Stimulated activated CD4-positive, alpha-beta T cell treated with anti-CD3 and anti-CD28 coated beads, Interleukin-15, amount 100 ng/mL, for 24 hours (primary cell): Measurements from ENCODE around the gene GALNT9.
A peak's percentile ranks its signal among the peaks of the same experiment; 100 is the strongest.
"Not testable (repeated sequence)": the region's sequence is repeated elsewhere in the genome, so short reads cannot be mapped to it uniquely, and the experiment has no call there.

Experiments
- DNase-seq: peaks from one replicate; pipeline ENCODE4 v3.0.0-alpha.2; 2020

Gene GALNT9

DNA sequence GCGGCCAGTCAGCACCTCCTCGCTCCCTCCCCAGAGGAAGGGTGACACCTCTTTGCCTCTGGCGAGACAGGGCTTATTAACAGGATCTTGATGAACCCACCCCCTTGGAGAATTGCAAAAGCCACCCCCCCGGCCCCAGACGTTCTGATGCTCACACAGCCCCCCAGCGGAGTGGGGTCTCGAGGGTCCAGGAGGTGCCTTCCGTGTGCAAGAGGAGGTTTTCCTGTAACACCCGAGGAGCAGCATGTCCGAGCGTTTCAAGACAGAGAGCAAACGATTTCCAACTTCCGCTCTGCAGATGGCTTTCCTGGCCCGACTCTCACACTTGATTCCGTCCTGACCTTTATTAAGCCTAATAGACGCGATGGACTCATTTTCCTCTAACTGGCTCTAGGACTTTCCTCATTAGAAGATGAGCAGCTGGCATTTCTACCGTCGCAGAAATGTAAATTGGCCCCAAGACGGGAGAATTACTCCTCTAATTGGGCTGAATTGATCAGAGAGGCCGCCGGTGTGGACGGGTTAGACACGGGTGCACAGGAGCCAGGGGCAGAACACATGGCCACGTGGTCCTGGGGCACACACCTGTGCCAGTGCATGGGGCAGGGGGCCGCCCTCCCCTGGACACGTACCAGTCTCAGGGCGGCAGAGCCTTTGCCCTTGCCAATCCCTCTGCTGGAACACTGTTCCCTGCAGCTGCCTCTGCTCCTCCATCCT, 100.8 kb downstream of the GALNT9 start:
- no peak for DNase-seq

DNA sequence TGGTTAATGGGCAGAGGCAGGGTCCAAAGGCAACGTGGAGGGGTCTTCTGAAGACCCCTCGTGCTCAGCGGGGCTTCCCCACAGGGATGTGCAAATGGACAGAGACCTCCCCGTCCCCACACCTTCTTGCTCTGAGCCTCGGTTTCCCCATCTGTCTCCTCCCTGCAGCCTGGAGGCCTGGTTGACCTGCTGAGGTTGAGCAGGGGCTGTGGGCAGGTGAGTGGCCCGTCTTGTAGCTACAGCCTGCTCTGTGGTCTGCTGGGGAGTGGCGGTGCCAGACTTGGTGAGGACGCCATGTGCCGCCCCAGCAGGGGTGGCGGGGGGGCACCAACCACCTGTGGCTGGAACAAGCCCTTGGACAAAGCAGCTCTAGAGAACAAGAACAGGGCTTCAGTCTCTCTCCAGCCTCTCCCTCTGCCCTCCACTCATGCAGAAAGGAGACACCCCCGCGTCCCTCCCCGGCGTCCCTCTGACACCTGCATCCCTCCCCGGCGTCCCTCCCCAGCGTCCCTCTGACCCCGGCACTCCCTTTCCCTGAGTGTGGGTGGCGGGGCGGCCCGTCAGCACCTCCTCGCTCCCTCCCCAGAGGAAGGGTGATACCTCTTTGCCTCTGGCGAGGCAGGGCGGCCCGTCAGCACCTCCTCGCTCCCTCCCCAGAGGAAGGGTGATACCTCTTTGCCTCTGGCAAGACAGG, 101.5 kb downstream of the GALNT9 start:
- no peak for DNase-seq

DNA sequence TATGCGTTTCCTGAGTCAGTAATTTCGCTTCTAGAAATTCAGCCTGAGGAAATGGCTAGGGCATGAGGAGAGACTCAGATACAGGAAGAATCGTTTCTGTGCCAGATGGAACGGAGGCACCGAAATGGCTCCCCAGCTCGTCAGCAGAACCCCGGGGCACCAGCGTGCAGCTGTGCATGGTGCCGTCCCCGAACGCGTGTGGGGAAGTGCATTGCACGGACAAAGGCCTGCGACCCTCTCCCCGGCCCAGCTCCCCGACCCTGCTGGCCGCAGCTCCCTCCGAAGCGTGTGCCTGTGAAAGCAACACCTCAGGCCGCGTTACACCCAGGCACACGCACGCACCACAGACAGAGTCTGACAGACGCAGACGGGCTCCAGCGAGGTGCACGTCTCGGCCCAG, 102.3 kb downstream of the GALNT9 start:
- no peak for DNase-seq

DNA sequence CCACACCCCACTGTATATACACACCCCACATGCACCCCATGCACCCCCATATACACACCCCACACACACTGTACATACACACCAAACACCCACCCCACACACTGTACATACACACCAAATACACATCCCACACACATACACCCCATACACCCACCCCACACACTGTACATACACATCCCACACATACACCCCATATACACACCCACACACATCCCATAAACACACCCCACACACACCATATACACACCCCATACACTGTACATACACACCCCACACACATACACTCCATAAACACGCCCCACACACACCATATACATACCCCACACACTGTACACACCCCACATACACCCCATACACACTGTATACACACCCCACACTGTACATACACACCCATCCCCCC, 102.8 kb downstream of the GALNT9 start:
- no peak for DNase-seq

DNA sequence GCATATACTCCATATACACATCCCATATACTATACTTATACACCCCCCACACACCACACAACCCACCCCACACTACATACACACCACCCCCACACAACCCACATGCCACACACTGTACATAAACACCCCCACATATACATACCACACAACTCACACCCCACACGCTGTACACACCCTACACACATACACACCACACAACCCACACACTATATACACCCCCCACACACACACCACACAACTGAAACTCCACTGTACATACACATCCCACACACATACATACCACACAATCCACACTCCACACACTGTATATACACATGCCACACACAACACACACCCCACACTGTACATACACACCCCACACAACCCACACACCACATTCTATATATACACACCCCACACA, 104.2 kb downstream of the GALNT9 start:
- no peak for DNase-seq

DNA sequence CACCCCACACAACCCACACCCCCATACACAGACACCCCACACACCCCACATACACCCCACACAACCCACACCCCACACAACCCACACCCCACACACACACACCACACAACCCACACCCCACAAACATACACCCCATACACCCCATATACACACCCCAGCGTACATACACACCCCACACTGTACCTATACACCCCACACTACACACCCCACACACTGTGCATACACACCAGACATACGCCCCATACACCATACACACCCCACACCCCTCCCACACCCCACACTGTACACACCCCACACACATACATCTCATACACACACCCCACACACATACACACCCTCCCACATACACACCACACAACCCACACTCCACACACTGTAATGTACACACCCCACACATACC, 104.9 kb downstream of the GALNT9 start:
- DNase-seq, result no peak

DNA sequence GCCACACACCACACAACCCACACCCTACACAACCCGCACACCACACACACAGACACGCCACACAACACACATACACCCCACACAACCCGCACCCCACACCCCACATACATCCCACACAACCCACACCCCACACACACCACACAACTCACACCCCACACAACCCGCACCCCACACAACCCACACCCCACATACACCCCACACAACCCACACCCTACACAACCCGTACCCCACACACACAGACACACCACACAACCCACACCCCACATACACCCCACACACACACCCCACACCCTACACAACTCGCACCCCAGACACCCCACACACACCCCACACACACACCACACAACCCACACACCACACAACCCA, 106.6 kb downstream of the GALNT9 start:
- DNase-seq, result no peak

DNA sequence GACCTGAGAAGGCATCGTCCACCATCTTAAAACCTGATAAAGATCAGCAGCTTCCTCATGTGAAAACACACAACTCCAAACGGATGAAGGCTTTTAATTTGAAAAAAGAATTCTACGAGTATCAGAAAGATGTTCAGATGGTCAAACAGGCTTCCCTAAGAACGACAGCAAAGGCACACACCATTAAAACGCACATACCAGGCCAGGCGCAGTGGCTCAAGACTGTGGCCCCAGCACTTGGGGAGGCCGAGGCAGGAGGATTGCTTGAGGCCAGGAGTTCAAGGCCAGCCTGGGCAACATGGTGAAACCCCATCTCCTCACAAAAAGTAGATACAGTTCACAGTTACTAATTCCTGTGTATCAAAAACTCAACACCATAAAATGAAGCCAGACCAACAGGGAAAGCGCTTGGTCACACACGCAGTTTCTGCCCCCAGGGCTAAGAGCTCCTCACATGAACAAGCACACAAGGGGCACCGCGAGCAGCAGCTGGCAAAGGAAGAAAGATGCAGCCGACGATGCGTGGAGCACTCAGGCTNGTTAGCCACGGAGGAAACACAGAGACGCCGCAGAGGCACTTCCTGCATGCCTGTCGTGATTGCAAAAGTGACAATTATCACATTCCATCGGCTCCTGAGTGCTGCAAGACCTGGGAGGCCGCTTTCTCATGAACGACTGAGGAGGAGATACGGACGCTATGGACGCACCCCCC, 107.1 kb downstream of the GALNT9 start:
- DNase-seq, result peak; percentile 19

DNA sequence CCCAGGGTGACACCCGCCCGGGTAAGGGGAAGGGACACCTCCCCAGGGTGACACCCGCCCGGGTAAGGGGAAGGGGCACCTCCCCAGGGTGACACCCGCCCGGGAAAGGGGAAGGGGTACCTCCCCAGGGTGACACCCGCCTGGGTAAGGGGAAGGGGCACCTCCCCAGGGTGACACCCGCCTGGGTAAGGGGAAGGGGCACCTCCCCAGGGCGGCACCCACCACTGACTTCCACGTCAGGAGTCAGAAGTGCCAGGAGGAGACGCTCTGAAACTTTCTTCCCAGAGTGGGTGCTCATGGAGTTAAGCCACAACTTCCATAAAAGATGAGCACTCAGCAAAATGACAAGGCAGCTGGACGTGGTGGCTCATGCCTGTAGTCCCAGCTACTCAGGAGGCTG, 109.6 kb downstream of the GALNT9 start:
- DNase-seq, result not testable (repeated sequence)

DNA sequence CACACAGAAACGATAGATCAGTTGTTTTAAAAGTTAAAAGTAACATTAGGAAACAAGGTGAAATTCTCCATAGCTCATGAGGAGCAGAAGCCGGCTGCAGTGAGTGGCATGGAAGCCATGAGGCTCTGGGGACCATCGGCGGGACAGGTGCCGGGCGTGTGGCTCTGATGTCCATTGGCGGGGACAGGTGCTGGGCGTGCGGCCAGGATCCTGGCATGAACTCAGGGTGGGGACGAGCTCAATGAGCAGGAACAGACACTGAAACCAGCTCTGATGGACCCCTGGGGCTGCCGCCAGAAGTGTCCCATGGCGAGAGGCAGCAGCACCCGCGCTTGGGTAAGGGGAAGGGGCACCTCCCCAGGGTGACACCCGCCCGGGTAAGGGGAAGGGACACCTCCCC, 110.1 kb downstream of the GALNT9 start:
- DNase-seq, result no peak

DNA sequence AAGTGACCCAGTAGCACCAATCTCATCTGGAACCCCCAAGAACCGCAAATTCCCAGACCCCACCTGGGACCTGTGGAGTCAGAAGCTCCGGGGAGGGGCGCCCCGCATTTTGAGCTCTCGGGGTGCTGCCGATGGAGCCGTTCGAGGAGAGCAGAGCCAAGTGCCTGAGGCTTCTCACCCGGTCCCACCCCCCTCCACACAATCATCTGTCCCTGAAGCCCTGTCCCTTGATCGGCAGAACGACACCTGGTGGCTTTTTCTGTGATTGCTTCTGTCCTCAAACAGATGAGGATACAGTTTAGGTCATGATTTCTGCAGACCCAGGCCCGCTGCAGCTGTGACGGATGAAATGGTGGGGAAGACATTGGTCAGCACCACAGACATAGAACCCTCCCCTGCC, 110.5 kb downstream of the GALNT9 start:
- DNase-seq, result peak; percentile 53

DNA sequence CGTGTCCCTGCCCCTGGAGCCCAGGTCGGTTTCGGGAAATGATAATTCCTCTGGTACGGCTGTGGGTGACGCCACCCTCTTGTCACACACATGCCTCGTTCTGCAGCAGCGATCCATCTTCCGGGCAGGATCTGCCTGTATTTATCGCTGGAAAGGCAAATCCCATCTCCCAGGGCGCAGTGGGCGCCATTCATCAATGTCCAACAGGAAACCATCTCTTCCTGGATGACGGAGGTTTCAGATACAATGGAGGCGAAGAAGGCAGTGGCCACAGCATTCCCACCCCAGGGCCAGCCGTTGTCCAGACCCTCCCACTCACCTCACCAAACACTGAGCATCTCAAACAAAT, 110.9 kb downstream of the GALNT9 start:
- no peak for DNase-seq

DNA sequence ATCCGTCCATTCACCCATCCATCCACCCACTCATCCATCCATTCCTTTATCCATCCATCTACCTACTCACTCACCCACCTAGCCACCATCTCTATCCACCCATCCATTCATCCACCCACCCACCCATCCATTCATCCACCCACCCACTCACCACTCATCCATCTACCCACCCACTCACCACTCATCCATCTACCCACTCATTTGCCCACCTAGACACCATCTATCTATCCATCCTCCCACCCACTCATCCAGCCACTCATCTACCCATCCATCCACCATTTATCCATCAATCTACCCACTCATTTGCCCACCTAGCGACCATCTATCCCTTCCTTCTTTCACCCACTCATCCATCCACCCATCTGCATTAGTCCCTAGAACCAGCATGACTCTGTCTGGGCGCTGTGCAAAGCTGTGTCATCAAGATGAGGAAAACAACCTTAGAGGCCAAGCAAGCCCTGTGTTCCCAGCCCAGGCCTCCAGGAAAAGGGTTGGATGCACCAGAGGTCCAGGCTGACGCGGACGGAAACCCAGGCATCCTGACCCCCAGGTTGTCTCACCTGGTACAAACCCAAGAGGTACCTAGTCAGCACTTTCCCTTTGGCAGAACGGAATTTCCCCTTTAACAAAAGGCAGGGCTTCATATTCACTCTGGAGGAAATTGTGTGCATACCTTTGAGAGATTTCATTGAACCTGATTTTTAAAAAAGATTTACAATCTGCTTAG, 111.4 kb downstream of the GALNT9 start:
- no peak for DNase-seq

DNA sequence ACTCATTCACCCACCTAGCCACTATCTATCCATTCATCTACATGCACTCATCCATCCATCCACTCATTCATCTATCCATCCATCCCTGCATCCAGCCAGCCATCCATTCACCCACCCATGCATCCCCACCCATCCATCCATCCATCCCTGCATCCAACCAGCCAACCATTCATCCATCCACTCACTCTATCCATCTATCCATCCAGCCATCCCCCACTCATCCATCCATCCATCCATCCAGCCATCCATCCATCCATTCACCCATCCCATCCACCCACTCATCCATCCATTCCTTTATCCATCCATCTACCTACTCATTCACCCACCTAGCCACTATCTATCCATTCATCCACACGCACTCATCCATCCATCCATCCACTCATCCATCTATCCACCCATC, 112.0 kb downstream of the GALNT9 start:
- no peak for DNase-seq

DNA sequence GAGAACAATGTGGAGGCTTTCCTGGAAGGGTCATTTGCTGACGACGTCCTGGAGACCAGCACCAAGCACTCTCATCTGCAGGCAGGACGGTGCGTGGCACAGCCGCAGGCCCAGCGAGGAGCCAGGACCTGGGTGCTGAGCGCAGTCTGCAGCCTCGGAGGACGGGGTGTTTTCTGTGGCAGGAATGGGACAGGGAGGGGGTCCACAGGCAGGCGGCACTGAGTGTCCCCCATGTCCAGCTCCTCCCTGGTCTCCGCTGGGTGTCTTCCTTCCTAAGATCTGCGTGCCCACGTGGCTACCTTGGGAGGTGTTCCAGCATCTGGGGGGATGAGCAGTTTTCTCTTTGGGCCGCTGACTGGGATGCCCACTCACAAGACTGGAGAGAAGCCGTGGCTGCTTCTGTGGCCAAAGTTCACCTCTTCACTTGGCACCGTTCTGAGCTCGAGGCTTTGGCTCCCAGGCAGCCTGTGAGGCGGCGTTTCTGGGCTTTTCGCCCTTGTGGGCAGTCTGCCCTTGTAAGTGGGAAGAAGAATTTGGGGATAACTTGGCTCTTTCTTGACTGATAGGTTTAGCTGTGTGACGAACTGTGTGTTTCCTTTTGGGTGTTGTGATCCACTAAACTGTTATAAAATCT, 112.9 kb downstream of the GALNT9 start:
- no peak for DNase-seq

DNA sequence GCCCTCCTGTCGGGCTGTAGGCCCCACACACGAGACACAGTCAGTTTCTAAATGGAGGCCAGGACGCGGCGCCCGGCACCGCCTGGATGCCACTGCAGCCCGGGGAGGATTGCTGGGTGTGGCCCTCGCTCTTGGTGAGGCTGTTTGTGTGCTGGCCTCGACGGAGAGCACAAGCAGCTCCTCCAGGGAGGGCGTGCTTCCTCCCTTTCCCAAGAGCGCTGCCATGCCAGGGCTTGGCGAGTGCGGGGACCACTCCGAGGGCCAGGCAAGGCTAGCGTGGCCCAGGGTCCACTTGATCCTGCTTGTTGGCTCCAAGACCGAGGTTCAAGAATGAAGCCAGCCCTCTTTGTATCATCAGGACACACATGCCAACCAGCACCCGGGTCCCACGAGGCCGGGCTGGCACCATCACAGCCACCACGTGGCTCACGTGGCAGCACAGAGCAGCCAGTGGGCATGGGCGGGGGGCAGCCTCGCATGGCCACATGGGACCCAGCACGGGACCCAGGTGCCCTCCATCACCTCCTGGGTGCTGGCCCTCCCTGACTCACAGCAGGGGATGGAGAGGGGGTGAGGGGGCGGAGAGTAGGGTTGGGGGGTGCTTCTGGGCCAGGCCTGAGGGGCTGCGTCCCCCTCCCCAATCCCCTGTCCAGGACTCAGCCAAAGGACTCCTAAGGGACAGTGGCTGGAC, 113.9 kb downstream of the GALNT9 start:
- no peak for DNase-seq

DNA sequence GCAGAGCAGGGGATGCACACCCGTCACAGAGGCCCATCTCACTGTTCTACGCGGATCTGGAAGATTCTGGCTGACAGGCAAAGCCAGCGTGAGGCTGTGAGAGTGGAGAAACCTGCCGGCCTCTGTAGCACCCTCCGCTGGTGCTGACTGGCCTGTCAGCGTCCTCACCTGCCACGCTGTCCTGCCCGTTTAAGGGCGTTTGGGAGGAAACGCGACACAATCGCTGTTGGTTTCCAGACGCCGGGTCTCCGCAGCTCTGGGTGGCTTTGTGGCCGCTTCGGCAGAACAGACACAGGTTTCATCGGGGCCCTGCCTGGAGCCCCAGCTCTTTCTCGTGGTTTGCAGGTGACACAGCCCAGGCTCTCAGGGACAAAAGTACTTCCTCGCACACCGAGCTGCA, 114.5 kb downstream of the GALNT9 start:
- DNase-seq, result no peak

DNA sequence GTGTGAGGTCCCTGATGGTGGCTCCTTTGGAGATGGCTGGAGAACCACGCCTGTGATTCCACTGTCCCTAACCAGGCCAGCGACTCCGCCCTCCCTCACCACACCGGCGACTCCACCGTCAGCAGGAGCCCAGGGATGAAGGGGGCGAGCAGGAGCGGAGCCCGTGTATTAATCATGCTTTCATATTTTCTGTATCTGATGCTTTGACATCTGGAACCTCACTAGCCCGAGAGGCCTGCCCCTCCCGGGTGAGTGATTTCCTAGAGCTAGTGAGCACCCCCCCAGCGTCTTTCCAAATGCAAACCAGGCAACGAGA, 115.3 kb downstream of the GALNT9 start:
- no peak for DNase-seq

DNA sequence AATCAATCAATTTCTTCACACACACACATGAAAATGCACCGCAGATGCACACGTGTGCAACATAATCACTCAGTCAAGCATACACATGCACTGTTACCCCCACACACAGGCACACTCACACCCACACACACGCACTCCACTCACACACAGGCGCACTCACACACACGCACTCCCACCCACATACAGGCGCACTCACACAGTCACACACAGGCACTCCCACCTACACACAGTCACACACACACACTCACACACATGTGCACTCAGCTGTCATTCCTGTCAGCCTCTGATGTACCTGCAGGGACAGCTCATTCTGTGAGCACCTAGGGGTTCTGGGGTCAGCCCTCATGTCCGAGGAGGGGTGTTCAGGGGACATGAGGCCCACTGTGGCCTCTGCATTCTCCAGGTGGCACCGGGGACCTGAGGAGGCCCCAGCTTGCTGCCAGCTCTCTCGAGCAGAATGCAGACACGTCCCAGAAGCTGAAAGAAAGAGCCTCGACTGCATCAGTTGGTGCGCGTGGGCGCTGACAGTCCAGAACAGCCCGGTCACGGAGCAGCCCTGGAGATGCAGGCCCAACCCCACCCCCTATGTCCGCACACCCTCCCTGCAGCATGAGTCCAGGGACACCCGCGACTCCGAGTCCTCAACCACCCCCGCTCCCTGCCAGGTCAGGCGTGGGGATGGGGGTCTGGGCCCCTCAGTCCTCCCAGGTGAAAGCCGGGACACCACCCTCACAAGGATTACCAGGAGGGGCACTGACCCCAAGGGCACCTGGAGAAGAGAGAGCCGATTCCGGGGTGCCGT, 115.8 kb downstream of the GALNT9 start:
- no peak for DNase-seq

DNA sequence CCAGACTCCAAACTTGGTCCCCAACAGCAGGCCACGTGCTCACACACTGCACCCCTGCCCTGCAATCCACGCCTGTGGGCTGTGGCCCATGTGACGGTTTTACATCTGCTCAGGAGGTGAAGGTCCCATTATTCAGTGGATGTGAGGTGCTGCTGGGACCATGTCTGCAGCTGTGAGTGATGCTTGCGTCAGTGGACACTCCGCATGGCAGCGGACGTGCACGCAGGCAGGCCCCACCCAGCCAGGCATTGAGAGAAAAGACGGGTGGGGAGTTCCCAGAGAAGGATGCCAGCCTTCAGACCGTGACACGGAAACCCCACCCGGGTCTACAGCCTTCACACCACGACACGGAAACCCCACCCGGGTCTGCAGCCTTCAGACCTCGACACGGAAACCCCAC, 117.6 kb downstream of the GALNT9 start:
- no peak for DNase-seq

DNA sequence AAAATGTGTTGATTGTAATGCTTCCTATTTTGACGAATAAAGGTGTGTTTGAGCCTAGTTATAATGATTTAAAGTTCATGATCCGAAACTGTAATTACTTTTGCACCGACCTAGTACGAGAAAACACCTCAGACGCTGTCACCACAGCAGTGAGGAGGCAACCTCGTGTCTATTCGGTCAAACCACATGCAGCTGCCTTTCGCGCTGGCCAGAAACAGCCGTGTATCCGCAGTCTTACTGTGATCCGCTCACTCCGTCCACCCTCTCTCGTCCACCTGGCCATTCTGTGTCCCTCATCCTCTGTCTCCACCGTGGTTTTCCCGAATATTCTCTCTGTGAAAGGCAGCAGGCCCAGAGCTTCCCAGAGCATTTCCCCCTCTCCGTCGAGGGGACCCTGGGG, 118.1 kb downstream of the GALNT9 start:
- DNase-seq, result no peak
